IMR-90 (cell line): ENCODE measurements around the gene TRIM38. TPM values are rescaled to one million over a fixed set of nuclear protein-coding genes. Genes with fewer than 3 reads are reported as not detected.

Source experiments
- ATAC-seq: fragments of 200-7000 bp; cut with Tn5 transposase; 2 replicates; pipeline ENCODE4 v1.9.1; 2020; ENCODE audit warnings: low read depth, mild to moderate bottlenecking, moderate library complexity
- BruUV-seq: library from RNA; stranded (reverse); fragments of 400-500 nt; replicated peaks from 2 replicates; lab custom pipeline; 2021; lab: Mats Ljungman, UMichigan
- CTCF ChIA-PET: fragments of 300-600 bp; formaldehyde crosslinking; extraction: SDS; loops from one replicate; lab custom pipeline; 2021; ENCODE audit warnings: antibody characterized with exemption; lab: Yijun Ruan, JAX
- POLR2A ChIA-PET: fragments of 300-600 bp; sonication (Branson Sonifier 250); formaldehyde crosslinking; loops from one replicate; lab custom pipeline; 2022; ENCODE audit warnings: antibody characterized with exemption; ENCODE audit not compliant: unreplicated experiment; lab: Charles Lee
- DNase-seq: peaks from one replicate; pipeline ENCODE4 v3.0.0; 2013
- H2AFZ ChIP-seq: replicated peaks from 2 replicates; pipeline ENCODE3; 2013; ENCODE audit warnings: low read length, mild to moderate bottlenecking; ENCODE audit not compliant: poor library complexity
- H2AK5ac ChIP-seq: 2 replicates; pipeline ENCODE4 v1.6.1; 2013; ENCODE audit warnings: low read depth, low read length, inconsistent platforms
- H2AK9ac ChIP-seq: replicated peaks from 2 replicates; pipeline ENCODE3; 2013; ENCODE audit warnings: mild to moderate bottlenecking, low read depth, low read length, moderate library complexity; ENCODE audit not compliant: poor library complexity
- H2BK120ac ChIP-seq: 2 replicates; pipeline ENCODE4 v1.6.1; 2013; ENCODE audit warnings: low read depth, low read length, inconsistent platforms
- H2BK15ac ChIP-seq: 3 replicates; pipeline ENCODE4 v1.6.1; 2013; ENCODE audit warnings: low read depth, low read length, inconsistent platforms
- H2BK20ac ChIP-seq: 2 replicates; pipeline ENCODE4 v1.6.1; 2013; ENCODE audit warnings: low read depth, mild to moderate bottlenecking, inconsistent platforms, low read length, moderate library complexity
- H2BK5ac ChIP-seq: 2 replicates; pipeline ENCODE4 v1.6.1; 2013; ENCODE audit warnings: mild to moderate bottlenecking, low read depth, low read length, inconsistent platforms; ENCODE audit not compliant: poor library complexity, severe bottlenecking
- H3K14ac ChIP-seq: replicated peaks from 2 replicates; pipeline ENCODE4 v1.6.1; 2013; ENCODE audit warnings: low read depth, low read length, inconsistent platforms
- H3K18ac ChIP-seq: 2 replicates; pipeline ENCODE4 v1.6.1; 2013; ENCODE audit warnings: low read depth, low read length, control low read depth
- H3K23ac ChIP-seq: 2 replicates; pipeline ENCODE4 v1.6.1; 2013; ENCODE audit warnings: low read depth, low read length, inconsistent platforms
- H3K27ac ChIP-seq: 2 replicates; pipeline ENCODE4 v1.5.1; 2013; ENCODE audit warnings: mild to moderate bottlenecking, control low read depth, low read length; ENCODE audit not compliant: insufficient read depth
- H3K27me3 ChIP-seq: 2 replicates; pipeline ENCODE4 v1.6.1; 2013; ENCODE audit warnings: low read length; ENCODE audit not compliant: control insufficient read depth, insufficient read depth
- H3K36me3 ChIP-seq: 2 replicates; pipeline ENCODE4 v1.6.1; 2013; ENCODE audit warnings: low read length, mixed read lengths; ENCODE audit not compliant: control insufficient read depth, insufficient read depth
- H3K4ac ChIP-seq: 2 replicates; pipeline ENCODE4 v1.6.1; 2013; ENCODE audit warnings: low read depth, low read length, inconsistent platforms
- H3K4me1 ChIP-seq: 2 replicates; pipeline ENCODE4 v1.6.1; 2013; ENCODE audit warnings: low read length, mixed read lengths; ENCODE audit not compliant: control insufficient read depth, insufficient read depth
- H3K4me2 ChIP-seq: 2 replicates; pipeline ENCODE4 v1.6.1; 2013; ENCODE audit warnings: low read depth, mild to moderate bottlenecking, control low read depth, low read length, moderate library complexity
- H3K4me3 ChIP-seq: 2 replicates; pipeline ENCODE4 v1.5.1; 2013; ENCODE audit warnings: low read depth, mild to moderate bottlenecking, control low read depth, low read length, moderate library complexity; ENCODE audit not compliant: insufficient read depth
- H3K56ac ChIP-seq: 2 replicates; pipeline ENCODE4 v1.6.1; 2013; ENCODE audit warnings: low read length, inconsistent platforms; ENCODE audit not compliant: insufficient read depth; ENCODE audit errors: extremely low read depth
- H3K79me1 ChIP-seq, 2 experiments: 2 replicates each; pipeline ENCODE4 v1.6.1; 2013; ENCODE audit warnings: low read length in 2 of 2, inconsistent platforms in 1 of 2, low read depth in 1 of 2
- H3K9ac ChIP-seq: 2 replicates; pipeline ENCODE4 v1.6.1; 2013; ENCODE audit warnings: low read depth, low read length, control low read depth
- H3K9me1 ChIP-seq: 2 replicates; pipeline ENCODE4 v1.6.1; 2013; ENCODE audit warnings: low read length, inconsistent platforms; ENCODE audit not compliant: insufficient read depth
- H3K9me3 ChIP-seq: 2 replicates; pipeline ENCODE4 v1.6.1; 2013; ENCODE audit warnings: low read length; ENCODE audit not compliant: control insufficient read depth, insufficient read depth
- H4K20me1 ChIP-seq: 2 replicates; pipeline ENCODE4 v1.6.1; 2013; ENCODE audit warnings: low read length, inconsistent platforms; ENCODE audit not compliant: insufficient read depth
- H4K5ac ChIP-seq: 2 replicates; pipeline ENCODE4 v1.6.1; 2013; ENCODE audit warnings: mild to moderate bottlenecking, low read depth, low read length, control low read depth
- H4K8ac ChIP-seq, 2 experiments: 2 replicates each; pipeline ENCODE4 v1.6.1; 2013; ENCODE audit warnings: low read depth in 2 of 2, low read length in 2 of 2, control low read depth in 1 of 2, inconsistent platforms in 1 of 2
- H4K91ac ChIP-seq: 2 replicates; pipeline ENCODE4 v1.6.1; 2013; ENCODE audit warnings: low read depth, low read length, inconsistent platforms; ENCODE audit not compliant: insufficient read depth
- BHLHE40 ChIP-seq: fragments of 150-350 bp; IDR thresholded peaks from 2 replicates; pipeline ENCODE4 v1.6.1; 2016; ENCODE audit warnings: mild to moderate bottlenecking, low read depth, low read length
- CEBPB ChIP-seq: IDR thresholded peaks from 2 replicates; pipeline ENCODE4 v1.6.1; 2012; ENCODE audit warnings: low read depth, low read length, improper control_type of control experiment
- CHD1 ChIP-seq: IDR thresholded peaks from 2 replicates; pipeline ENCODE4 v1.6.1; 2012; ENCODE audit warnings: low read depth, low read length, improper control_type of control experiment
- FOS ChIP-seq: fragments of 150-350 bp; IDR thresholded peaks from 2 replicates; pipeline ENCODE4 v1.6.1; 2016; ENCODE audit warnings: low read depth, low read length
- MAFK ChIP-seq: IDR thresholded peaks from 2 replicates; pipeline ENCODE4 v1.6.1; 2012; ENCODE audit warnings: low read depth, low read length, improper control_type of control experiment
- MAZ ChIP-seq: IDR thresholded peaks from 2 replicates; pipeline ENCODE4 v1.6.1; 2012; ENCODE audit warnings: low read depth, mild to moderate bottlenecking, low read length, improper control_type of control experiment, moderate library complexity, borderline replicate concordance
- MXI1 ChIP-seq: IDR thresholded peaks from 2 replicates; pipeline ENCODE4 v1.6.1; 2012; ENCODE audit warnings: low read depth, mild to moderate bottlenecking, low read length, moderate library complexity, borderline replicate concordance
- NFE2L2 ChIP-seq: fragments of 150-350 bp; IDR thresholded peaks from 2 replicates; pipeline ENCODE4 v1.6.1; 2016; ENCODE audit warnings: low read depth, mild to moderate bottlenecking, low read length
- POLR2A ChIP-seq: IDR thresholded peaks from 2 replicates; pipeline ENCODE4 v1.6.1; 2012; ENCODE audit warnings: mild to moderate bottlenecking, low read depth, low read length
- RAD21 ChIP-seq: IDR thresholded peaks from 2 replicates; pipeline ENCODE4 v1.6.1; 2012; ENCODE audit warnings: low read length, improper control_type of control experiment
- RCOR1 ChIP-seq: IDR thresholded peaks from 2 replicates; pipeline ENCODE4 v1.6.1; 2012; ENCODE audit warnings: mild to moderate bottlenecking, low read length, improper control_type of control experiment; ENCODE audit not compliant: insufficient replicate concordance
- RFX5 ChIP-seq: IDR thresholded peaks from 2 replicates; pipeline ENCODE4 v1.8.0; 2012; ENCODE audit warnings: low read depth, mild to moderate bottlenecking, low read length, moderate library complexity
- SMC3 ChIP-seq: fragments of 150-350 bp; IDR thresholded peaks from 2 replicates; pipeline ENCODE4 v1.6.1; 2016; ENCODE audit warnings: low read depth, mild to moderate bottlenecking, antibody characterized with exemption, low read length, moderate library complexity
- WGBS, 2 experiments: methylation state at CpG; one replicate each; pipeline versions ENCODE4 v1.1.5 to v1.1.7; 2013; ENCODE audit warnings: missing lambda C conversion rate in 2 of 2; ENCODE audit not compliant: insufficient read length in 1 of 2; ENCODE audit errors: extremely low coverage in 2 of 2; 5-methylcytosine and 5-hydroxymethylcytosine counted together
- dilution Hi-C: fragments of 300-500 bp; cut with HindIII; formaldehyde crosslinking; loops from one replicate; pipeline ENCODE4 v1.14.3; 2018; ENCODE audit warnings: low sequenced_read_pairs; ENCODE audit not compliant: unreplicated experiment
- in situ Hi-C: fragments of 300-500 bp; cut with MboI; formaldehyde crosslinking; loops from 3 replicates; pipeline ENCODE4 v1.14.3; 2019; ENCODE audit warnings: low sequenced_read_pairs, inconsistent platforms, mixed read lengths
- intact Hi-C: fragments of 100-400 bp; cut with micrococcal nuclease; formaldehyde crosslinking; loops from 2 replicates; pipeline ENCODE4 v1.10.0; 2022
- polyA plus RNA-seq, 3 experiments: library from polyadenylated mRNA; depleted of rRNA; stranded (reverse); fragments of >200 nt; gene quantifications; 2 replicates each; pipeline ENCODE4 v1.2.3, GENCODE V29; 2012; ENCODE audit warnings: low replicate concordance in 1 of 3
- total RNA-seq: library from RNA; depleted of rRNA; stranded (reverse); fragments of >200 nt; gene quantifications from 2 replicates; pipeline ENCODE4 v1.2.3, GENCODE V29; 2012
- TF ChIP-seq, protein P1 (sequence below): conservative IDR thresholded peaks from 2 replicates; pipeline ENCODE4 v1.5.1; 2012; ENCODE audit warnings: mild to moderate bottlenecking, low read depth, low read length, improper control_type of control experiment
- TF ChIP-seq, protein P2 (sequence below): fragments of 150-350 bp; IDR thresholded peaks from 2 replicates; pipeline ENCODE4 v1.6.1; 2016; ENCODE audit warnings: low read depth, mild to moderate bottlenecking, low read length, moderate library complexity, borderline replicate concordance
- TF ChIP-seq, protein P3 (sequence below): fragments of 150-350 bp; IDR thresholded peaks from 2 replicates; pipeline ENCODE4 v1.6.1; 2017; ENCODE audit warnings: mild to moderate bottlenecking, antibody characterized with exemption, low read length, low read depth

Gene TRIM38
- total and polyA plus RNA-seq, 2 of the 4 experiments (the other 2 are of a cell fraction): 4.1 to 6.3 TPM

DNA sequence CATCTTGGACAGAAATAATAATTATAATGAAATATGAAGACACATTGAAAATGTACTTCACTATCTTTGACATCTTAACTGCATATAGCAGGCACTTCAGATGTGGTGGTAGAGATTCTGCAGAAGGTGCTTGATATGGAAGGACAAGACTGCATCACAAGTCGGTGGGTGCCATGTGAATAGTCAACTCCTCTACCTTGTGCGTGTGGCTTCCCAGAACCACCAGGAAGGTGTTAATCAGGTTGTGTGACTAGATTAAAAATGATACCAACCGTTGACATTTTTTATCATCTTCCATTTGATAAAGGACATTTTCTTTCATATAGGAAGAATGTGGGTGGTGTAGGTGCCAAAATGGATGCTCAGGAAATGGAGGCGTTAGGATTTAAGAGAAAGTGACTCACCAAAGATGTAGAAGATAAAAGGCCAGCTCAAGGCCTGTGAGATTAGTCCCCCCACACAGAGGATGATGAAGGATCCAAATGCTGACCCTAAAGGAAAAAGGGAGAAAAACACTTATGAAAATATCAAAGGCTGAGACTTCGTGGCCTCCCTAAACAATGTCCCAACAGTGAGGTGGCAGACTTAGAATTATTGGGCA, 44.4 kb upstream of the TRIM38 start:
- H3K9me1 ChIP-seq: no peaks in the 10 kb centered on the region
- dilution Hi-C loops: no loop called here
- no peaks in the 10 kb centered on the region for H3K79me1 ChIP-seq
- no peak overlapping the region for H3K4me2 ChIP-seq
- WGBS, 2 experiments: no CpG with 5 or more reads among the region's 5 CpGs
- TF ChIP-seq SMC3 (no peak), POLR2A (no peak), MAFK (no peak), RAD21 (no peak), CEBPB (no peak), RFX5 (no peak), MAZ (no peak), BHLHE40 (no peak), CHD1 (no peak), NFE2L2 (no peak), FOS (no peak), MXI1 (no peak), RCOR1 (no peak)
- TF ChIP-seq, protein P1, sequence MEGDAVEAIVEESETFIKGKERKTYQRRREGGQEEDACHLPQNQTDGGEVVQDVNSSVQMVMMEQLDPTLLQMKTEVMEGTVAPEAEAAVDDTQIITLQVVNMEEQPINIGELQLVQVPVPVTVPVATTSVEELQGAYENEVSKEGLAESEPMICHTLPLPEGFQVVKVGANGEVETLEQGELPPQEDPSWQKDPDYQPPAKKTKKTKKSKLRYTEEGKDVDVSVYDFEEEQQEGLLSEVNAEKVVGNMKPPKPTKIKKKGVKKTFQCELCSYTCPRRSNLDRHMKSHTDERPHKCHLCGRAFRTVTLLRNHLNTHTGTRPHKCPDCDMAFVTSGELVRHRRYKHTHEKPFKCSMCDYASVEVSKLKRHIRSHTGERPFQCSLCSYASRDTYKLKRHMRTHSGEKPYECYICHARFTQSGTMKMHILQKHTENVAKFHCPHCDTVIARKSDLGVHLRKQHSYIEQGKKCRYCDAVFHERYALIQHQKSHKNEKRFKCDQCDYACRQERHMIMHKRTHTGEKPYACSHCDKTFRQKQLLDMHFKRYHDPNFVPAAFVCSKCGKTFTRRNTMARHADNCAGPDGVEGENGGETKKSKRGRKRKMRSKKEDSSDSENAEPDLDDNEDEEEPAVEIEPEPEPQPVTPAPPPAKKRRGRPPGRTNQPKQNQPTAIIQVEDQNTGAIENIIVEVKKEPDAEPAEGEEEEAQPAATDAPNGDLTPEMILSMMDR: no peak
- TF ChIP-seq, protein P2, sequence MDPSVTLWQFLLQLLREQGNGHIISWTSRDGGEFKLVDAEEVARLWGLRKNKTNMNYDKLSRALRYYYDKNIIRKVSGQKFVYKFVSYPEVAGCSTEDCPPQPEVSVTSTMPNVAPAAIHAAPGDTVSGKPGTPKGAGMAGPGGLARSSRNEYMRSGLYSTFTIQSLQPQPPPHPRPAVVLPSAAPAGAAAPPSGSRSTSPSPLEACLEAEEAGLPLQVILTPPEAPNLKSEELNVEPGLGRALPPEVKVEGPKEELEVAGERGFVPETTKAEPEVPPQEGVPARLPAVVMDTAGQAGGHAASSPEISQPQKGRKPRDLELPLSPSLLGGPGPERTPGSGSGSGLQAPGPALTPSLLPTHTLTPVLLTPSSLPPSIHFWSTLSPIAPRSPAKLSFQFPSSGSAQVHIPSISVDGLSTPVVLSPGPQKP: no peak
- TF ChIP-seq, protein P3, sequence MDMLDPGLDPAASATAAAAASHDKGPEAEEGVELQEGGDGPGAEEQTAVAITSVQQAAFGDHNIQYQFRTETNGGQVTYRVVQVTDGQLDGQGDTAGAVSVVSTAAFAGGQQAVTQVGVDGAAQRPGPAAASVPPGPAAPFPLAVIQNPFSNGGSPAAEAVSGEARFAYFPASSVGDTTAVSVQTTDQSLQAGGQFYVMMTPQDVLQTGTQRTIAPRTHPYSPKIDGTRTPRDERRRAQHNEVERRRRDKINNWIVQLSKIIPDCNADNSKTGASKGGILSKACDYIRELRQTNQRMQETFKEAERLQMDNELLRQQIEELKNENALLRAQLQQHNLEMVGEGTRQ: no peak
- H3K27me3 ChIP-seq: no peaks in the 10 kb centered on the region
- H3K56ac ChIP-seq: no peak overlapping the region
- H3K27ac ChIP-seq: no peak overlapping the region
- no TSS peak for BruUV-seq
- no peak overlapping the region for H2BK120ac ChIP-seq
- ATAC-seq (no peak), DNase-seq (no peak)
- intact Hi-C loops: no loop called here
- ChIA-PET POLR2A (no interaction called here), CTCF (no interaction called here)
- H2BK15ac ChIP-seq: no peak overlapping the region
- no peak overlapping the region for H4K91ac ChIP-seq
- no peak overlapping the region for H3K9ac ChIP-seq
- no peak overlapping the region for H3K23ac ChIP-seq
- no peak overlapping the region for H2AK5ac ChIP-seq
- in situ Hi-C loops: no loop called here
- H4K5ac ChIP-seq: no peak overlapping the region
- no peaks in the 10 kb centered on the region for H4K20me1 ChIP-seq
- no peak overlapping the region for H2BK20ac ChIP-seq
- no peak overlapping the region for H2AFZ ChIP-seq
- no peaks in the 10 kb centered on the region for H3K36me3 ChIP-seq
- H3K9me3 ChIP-seq: no peaks in the 10 kb centered on the region
- H3K4ac ChIP-seq: no peak overlapping the region
- no peak overlapping the region for H4K8ac ChIP-seq
- H2AK9ac ChIP-seq: no peak overlapping the region
- no peak overlapping the region for H3K4me3 ChIP-seq
- no peak overlapping the region for H3K14ac ChIP-seq
- no peak overlapping the region for H2BK5ac ChIP-seq
- H3K4me1 ChIP-seq: no peaks in the 10 kb centered on the region
- H3K18ac ChIP-seq: no peak overlapping the region
